Middle frontal gyrus (tissue), 1 donor: ENCODE results near the gene SPCS3.
"Not testable (repeated sequence)": the region's sequence is repeated elsewhere in the genome, so short reads cannot be mapped to it uniquely, and the experiment has no call there.

Experiments used
- DNase-seq: peaks from one replicate; pipeline ENCODE4 v3.0.0-alpha.2; 2015; ENCODE audit warnings: low spot score; ENCODE audit errors: extremely low spot score

SPCS3 gene

GRCh38 chr4:176303938-176304337, 15.8 kb upstream of the SPCS3 start:
- no peak for DNase-seq

GRCh38 chr4:176306837-176307665, 12.7 kb upstream of the SPCS3 start:
- DNase-seq: no peak

GRCh38 chr4:176307666-176307930, 12.2 kb upstream of the SPCS3 start:
- no peak for DNase-seq

DNA sequence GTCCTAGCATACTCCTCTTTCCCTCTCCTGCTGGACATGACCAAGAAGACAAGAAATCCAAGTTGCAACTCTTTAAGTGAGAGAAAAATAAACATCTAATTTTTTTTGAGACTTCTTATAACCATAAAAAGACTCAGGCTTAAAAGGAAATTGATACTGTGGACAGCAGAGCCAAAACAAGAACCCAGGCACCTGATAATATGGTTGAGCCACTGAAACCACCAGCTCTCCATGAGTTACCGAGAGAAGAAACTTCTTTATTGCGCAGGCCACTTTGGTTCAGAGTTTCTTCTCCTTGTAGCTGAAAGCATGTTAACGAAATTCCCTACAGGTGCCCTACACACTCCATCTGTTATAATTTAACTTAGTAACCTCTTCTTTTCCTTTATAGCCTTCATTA, 11.3 kb upstream of the SPCS3 start:
- DNase-seq: no peak

GRCh38 chr4:176309046-176309445, 10.7 kb upstream of the SPCS3 start:
- no peak for DNase-seq

GRCh38 chr4:176309772-176310171, 10.0 kb upstream of the SPCS3 start:
- DNase-seq: no peak

GRCh38 chr4:176313596-176314336, 6.0 kb upstream of the SPCS3 start:
- DNase-seq: no peak

DNA sequence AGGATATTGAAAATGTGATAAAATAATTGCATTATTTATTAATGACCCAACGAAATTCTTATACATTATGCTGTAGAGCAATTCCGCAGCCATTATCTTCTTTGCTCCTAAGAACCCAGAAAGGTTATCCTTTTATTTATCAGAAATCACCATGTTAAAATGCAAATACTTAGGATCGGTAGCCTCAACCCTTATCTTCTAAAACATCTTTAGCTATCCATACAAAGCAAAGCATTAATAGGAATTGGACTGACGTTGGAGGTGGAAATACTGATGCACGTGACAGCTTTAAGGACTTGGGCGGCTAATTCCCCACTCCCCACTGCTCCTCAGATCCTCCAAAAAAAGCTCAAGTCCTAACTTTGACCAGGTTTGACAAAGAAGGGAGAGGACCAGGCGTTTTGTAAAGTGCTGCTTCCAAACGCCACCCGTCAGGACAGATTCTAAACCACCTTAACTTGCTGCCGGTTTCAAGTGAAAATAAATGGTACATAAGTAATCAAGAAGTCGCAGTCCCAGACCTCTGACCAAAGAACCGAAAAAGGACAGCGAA, 539 bp upstream of the SPCS3 start:
- DNase-seq: no peak

GRCh38 chr4:176320340-176320975, 692 bp downstream of the SPCS3 start:
- DNase-seq: peak; percentile 72

- DNase-seq: no peak
These were observed 1.2 kb downstream of the SPCS3 start for GRCh38 chr4:176320976-176321361.

- DNase-seq: no peak
These were observed 1.8 kb downstream of the SPCS3 start for GRCh38 chr4:176321589-176321988.

GRCh38 chr4:176323511-176324160, 3.9 kb downstream of the SPCS3 start:
- DNase-seq: no peak

DNA sequence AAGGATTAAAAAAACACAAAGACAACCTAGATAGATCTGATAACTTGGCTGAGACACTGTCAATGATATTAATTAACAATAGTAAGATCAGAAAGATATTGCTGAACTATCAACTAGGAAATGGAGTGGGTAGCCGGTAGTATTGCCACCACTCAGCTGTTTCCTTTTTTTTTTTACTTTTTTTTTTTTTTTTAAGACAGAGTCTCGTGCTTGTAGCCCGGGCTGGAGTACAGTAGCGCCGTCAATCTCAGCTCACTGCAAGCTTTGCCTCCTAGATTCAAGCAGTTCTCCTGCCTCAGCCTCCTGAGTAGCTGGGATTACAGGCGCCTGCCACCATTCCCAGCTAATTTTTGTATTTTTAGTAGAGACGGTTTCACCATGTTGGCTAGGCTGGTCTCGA, 5.1 kb downstream of the SPCS3 start:
- not testable (repeated sequence) for DNase-seq

GRCh38 chr4:176333076-176333475, 13.3 kb downstream of the SPCS3 start:
- DNase-seq: no peak

GRCh38 chr4:176334066-176334465, 14.3 kb downstream of the SPCS3 start:
- DNase-seq: no peak

- no peak for DNase-seq
These were observed 15.7 kb downstream of the SPCS3 start for GRCh38 chr4:176335421-176335820.

GRCh38 chr4:176339936-176340761, 20.4 kb downstream of the SPCS3 start:
- no peak for DNase-seq

- no peak for DNase-seq
These were observed 21.3 kb downstream of the SPCS3 start for GRCh38 chr4:176340871-176341685.

- no peak for DNase-seq
These were observed 22.6 kb downstream of the SPCS3 start for GRCh38 chr4:176342384-176342783.

- DNase-seq: no peak
These were observed 23.5 kb downstream of the SPCS3 start for GRCh38 chr4:176343286-176343685.
